IPS-NIHi7 (cell line): ENCODE data around the gene SYNJ2.
"Not testable (repeated sequence)": the region's sequence is repeated elsewhere in the genome, so short reads cannot be mapped to it uniquely, and the experiment has no call there.

Source experiments
- DNase-seq: peaks from one replicate; pipeline ENCODE4 v3.0.0; 2012; ENCODE audit warnings: mixed read lengths; ENCODE audit errors: extremely low spot score

The SYNJ2 gene

DNA sequence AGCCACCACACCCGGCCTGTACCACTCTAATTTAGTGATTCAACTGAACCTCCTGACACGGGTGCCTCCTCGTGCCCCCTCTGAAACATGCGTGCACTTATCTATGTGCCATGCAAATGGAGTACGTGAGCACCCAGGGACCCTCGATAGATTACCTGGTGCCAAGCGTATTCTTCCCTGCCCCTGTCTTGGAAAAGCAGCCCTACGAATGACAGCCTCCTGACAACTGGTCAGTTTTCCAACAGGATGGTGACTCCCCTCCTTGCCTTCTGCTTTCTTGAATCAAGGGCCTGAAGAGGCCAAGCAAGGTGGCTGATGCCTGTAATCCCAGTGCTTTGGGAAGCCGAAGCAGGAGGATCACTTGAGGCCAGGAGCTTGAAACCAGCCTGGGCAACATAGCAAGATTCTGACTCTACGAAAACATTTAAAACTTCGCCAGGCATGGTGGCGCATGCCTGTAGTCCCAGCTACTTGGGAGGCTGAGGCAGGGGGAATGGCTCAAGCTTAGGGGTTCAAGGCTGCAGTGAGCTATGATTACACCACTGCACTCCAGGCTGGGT is 25.4 kb upstream of the SYNJ2 start:
- no peak for DNase-seq

GRCh38 chr6:157959451-157960227 is 22.0 kb upstream of the SYNJ2 start:
- no peak for DNase-seq

- no peak for DNase-seq
Observed at GRCh38 chr6:157961153-157961831, 20.4 kb upstream of the SYNJ2 start.

GRCh38 chr6:157961832-157962575 is 19.7 kb upstream of the SYNJ2 start:
- DNase-seq, result no peak

GRCh38 chr6:157962601-157963302 is 18.9 kb upstream of the SYNJ2 start:
- no peak for DNase-seq

GRCh38 chr6:157964100-157964499 is 17.6 kb upstream of the SYNJ2 start:
- DNase-seq, result no peak

DNA sequence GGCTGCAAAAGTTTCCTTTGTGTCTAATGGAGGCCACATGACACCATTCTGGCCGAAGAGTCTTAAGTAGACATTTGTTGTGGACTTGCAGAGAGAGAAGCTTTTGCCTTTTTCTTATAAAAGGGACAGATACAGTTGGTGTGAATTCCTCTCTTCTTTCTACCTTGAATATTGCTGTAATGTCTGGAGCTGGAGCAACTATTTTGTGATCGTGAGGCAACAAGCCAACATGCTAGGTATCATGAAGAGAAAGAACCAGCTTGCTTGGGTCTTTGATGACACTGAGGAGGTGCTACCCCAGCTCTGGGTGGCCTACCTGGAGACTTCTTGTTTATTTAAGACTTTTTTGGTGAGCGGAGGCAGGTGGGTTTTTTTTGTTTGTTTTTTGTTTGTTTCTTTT is 16.3 kb upstream of the SYNJ2 start:
- DNase-seq, result no peak

DNA sequence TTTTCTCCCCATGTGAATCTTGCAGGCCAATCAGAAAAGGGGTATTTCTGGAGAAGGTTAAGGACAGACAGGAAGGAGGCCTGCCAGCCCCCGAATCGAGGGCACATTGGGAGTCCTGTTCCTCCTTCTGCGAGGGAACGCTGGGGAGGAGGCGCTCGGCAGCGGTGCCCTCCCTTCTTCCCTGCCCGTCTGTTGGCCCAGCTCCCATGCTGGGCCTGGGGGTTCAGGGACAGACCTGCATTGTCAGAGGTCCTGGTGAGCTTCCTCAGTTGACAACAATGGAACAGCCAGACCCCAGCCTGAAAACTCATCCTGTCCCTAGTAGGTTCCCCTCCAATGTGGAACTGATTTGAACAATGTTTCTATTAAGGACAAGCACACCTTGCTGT is 15.1 kb upstream of the SYNJ2 start:
- DNase-seq, result no peak

DNA sequence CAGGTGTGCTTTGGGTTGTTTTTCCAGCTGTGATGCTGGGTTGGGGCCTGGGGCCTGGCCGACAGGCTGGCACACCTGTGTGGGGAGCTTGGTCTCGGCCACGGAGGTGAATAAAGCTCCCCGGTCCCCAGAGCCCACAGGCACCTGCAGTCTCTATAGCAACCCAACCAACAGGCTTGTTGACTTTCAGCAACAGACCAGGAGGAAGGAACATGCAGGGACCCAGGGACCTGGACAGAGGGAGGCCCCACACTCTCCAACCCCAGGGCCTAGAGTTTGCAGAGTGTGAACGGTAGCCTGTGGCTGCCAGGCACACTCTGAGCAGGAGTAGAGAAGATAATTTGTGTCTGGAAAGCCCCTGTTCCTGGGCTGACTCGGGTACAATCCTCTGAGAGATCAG is 14.6 kb upstream of the SYNJ2 start:
- no peak for DNase-seq

DNA sequence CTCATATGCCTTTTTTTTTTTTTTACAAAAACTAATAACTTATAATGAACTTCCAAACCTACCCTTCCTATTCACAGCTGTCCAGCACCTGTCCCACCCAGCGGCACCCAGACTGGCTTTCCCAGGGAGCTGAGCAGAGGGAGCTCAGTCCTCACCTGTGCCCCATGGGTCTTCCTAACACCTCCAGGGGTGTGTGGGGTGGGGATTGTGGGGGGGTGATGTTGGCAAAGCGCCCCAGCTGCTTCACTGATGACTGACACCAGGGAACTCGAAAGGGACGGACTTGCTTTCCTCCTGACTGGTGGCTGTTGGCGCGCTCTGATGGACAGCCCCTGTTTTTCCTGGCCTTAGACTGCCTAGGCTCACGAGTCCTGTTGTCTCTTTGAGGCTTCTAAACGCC is 14.2 kb upstream of the SYNJ2 start:
- DNase-seq, result no peak

- not testable (repeated sequence) for DNase-seq
Observed at GRCh38 chr6:157972177-157972576, 9.5 kb upstream of the SYNJ2 start.

GRCh38 chr6:157974341-157974894 is 7.2 kb upstream of the SYNJ2 start:
- no peak for DNase-seq

GRCh38 chr6:157974967-157975366 is 6.7 kb upstream of the SYNJ2 start:
- no peak for DNase-seq

- no peak for DNase-seq
Observed at GRCh38 chr6:157975456-157975855, 6.2 kb upstream of the SYNJ2 start.

DNA sequence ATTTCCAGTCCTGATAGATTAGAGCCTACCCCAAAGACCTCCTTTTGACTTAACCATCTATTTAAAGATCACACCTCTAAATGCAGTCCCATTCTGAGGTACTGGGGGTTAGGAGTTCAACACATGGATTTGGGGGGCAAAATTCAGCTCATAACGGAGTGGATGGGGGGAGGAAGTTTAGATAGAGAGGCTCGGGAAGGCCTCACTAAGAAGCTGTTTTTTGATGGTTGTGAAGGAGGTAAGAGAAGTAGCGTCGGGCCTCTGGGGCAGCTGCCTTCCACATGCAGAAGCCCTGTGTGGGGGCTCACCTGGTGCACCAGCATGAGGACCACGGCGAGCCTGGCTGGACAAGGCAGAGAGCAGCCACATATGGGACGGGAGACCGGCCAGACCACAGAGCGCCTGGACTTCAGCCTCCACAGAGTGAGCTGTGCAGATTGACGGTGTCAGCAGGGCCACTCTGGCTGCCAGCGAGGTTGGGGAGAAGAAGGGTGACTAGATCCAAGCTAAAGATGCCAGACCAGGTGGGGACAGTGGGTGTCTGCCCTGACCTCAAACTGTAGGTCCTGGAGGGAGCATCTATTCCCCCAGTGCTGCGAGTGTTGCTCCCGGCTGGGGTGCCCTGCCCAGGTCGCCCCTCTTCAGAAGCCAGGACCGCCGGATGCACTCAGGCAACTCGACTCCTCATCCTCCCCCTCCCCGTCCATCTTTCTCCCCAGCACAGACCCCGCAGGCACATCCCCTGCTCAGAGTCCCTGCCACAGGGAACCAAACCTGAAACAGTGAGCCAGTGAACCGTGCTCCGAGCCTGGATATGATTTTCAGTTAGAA is 5.1 kb upstream of the SYNJ2 start:
- DNase-seq, result no peak

- DNase-seq, result no peak
Observed at GRCh38 chr6:157977176-157977804, 4.4 kb upstream of the SYNJ2 start.

DNA sequence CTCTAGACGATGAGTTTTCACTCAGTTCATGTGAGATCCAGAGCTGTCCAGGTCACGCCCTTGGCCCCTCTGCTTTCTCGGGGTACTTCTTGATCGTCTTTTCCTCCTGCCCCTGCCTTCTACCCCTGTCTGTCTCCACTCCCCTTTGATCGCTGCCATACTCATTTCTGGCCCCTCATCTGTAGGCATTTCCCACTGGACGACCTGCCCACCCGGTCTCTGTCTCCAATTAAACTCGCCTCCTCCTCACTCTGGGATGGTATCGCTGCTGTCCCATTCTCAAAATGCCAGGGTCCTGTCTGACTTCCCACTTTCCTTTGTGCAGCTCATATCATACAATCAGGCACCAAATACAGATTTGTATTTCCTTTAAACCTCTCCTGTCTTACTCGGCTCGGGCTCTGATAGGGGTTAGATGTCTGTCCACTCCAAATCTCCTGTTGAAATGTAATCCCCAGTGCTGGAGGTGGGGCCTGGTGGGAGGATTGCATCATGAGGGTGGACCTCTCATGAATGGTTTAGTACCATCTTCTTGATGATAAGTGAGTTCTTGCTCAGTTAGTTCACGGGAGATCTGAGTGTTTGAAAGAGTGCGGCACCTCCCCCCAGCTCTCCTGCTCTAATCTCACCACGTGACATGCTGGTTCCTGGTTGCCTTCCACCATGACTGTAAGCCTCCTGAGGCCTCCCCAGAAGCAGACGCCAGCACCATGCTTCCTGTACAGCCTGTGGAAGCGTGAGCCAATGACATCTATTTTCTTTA is 3.5 kb upstream of the SYNJ2 start:
- DNase-seq, result no peak

DNA sequence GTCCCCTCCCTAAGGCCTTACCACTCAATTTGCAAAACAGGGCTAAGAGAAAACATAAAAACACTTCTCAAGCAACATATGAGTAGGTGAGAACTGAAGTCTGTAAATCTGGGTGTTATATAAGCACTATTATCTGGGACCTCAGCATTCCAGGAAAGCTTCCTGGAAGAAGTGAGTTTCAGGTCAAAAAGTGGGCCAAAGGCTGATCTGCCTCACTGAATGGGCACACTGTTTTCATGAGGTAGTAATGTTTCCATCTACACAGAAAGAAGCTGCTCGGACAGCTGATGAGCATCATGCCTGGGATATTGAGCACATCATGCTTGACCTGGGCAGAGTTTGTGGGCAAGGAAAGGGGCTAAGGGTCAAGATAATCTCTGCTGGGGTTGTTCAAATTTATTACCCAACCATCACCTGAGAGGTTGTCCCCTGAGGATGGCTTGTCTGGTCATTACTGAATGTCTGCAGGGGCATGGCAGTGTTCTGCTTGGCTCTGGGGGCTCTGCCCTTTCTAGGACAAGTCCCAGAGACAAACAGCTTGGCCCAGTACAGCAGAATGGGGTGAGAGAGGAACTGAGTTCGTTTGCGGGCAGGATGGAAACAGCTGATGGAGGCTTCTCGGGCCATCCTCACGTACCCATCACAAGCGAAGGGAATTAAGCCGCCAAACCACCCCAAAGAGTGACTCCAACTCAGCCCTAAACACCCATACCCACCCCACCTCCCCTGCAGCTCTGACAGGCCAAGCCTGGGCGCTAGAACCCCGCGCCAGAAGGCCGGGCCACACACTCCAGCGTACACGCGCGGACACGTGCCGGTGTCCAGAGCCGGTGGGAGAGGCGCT is 1.2 kb upstream of the SYNJ2 start:
- no peak for DNase-seq

DNA sequence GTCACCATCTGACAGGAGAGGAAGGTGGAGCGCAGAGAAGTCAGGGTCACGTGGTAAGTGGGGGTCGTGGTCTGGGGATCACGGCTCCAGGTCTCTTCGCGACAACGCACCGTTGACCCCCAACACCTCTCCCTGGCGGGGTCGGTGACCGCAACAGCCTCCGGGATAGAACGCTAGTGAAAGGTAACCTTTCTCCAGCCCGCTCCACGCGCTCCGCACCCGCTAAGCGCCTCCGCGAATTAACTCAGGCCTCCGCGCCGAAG is 600 bp upstream of the SYNJ2 start:
- no peak for DNase-seq
